Smooth muscle cell (in vitro differentiated cells): Measurements from ENCODE around the gene ISYNA1. TPM values are rescaled to one million over a fixed set of nuclear protein-coding genes. Genes with fewer than 3 reads are reported as not detected.

ENCODE experiments used
- DNase-seq: peaks from one replicate; lab custom pipeline; 2025; ENCODE audit not compliant: unreplicated experiment; lab: John Stamatoyannopoulos, UW
- H2AFZ ChIP-seq: fragments of 200-600 bp; sonication (generic); 2 replicates; pipeline ENCODE4 v1.6.0; 2016; ENCODE audit warnings: antibody characterized with exemption, low read depth, mild to moderate bottlenecking
- H3F3A ChIP-seq: fragments of 200-600 bp; sonication (generic); 2 replicates; pipeline ENCODE4 v1.6.0; 2017; ENCODE audit warnings: antibody characterized with exemption, low read depth
- H3K27ac ChIP-seq: fragments of 200-600 bp; sonication (generic); 2 replicates; pipeline ENCODE4 v1.5.1; 2016; ENCODE audit warnings: low read depth, mild to moderate bottlenecking
- H3K27me3 ChIP-seq: fragments of 200-600 bp; sonication (generic); 2 replicates; pipeline ENCODE4 v1.6.1; 2016; ENCODE audit warnings: low read depth, mild to moderate bottlenecking
- H3K36me3 ChIP-seq: fragments of 200-600 bp; sonication (generic); 2 replicates; pipeline ENCODE4 v1.5.1; 2016; ENCODE audit warnings: low read depth
- H3K4me1 ChIP-seq: fragments of 200-600 bp; sonication (generic); 2 replicates; pipeline ENCODE4 v1.5.1; 2016; ENCODE audit warnings: low read depth
- H3K4me2 ChIP-seq: fragments of 200-600 bp; sonication (generic); 2 replicates; pipeline ENCODE4 v1.6.0; 2016; ENCODE audit warnings: mild to moderate bottlenecking
- H3K4me3 ChIP-seq: fragments of 200-600 bp; sonication (generic); 2 replicates; pipeline ENCODE4 v1.5.1; 2016; ENCODE audit warnings: mild to moderate bottlenecking
- H3K79me2 ChIP-seq: fragments of 200-600 bp; sonication (generic); 2 replicates; pipeline ENCODE4 v1.6.0; 2016; ENCODE audit warnings: low read depth, mild to moderate bottlenecking
- H3K9ac ChIP-seq: fragments of 200-600 bp; sonication (generic); 2 replicates; pipeline ENCODE4 v1.6.0; 2016; ENCODE audit warnings: low read depth
- H3K9me3 ChIP-seq: fragments of 200-600 bp; sonication (generic); replicated peaks from 2 replicates; pipeline ENCODE4 v1.5.1; 2016; ENCODE audit warnings: low read depth
- H4K20me1 ChIP-seq: fragments of 200-600 bp; sonication (generic); 2 replicates; pipeline ENCODE4 v1.6.0; 2016; ENCODE audit warnings: low read depth
- WGBS: methylation state at CpG from one replicate; pipeline ENCODE4 v1.1.7; 2016; ENCODE audit warnings: low lambda C conversion rate; 5-methylcytosine and 5-hydroxymethylcytosine counted together
- polyA plus RNA-seq: library from polyadenylated mRNA; unstranded; fragments of >200 nt; fragmentation: Nextera tagmentation; extraction: Ambion mirVana; gene quantifications from 2 replicates; pipeline ENCODE4 v1.2.1, GENCODE V29; 2016
- total RNA-seq: library from RNA; depleted of rRNA; stranded (reverse); fragments of >200 nt; gene quantifications from 2 replicates; pipeline ENCODE4 v1.2.3, GENCODE V29; 2014
- TF ChIP-seq, protein P1 (sequence below): fragments of 200-600 bp; sonication (generic); IDR thresholded peaks from 2 replicates; pipeline ENCODE4 v1.5.1; 2017; ENCODE audit warnings: borderline replicate concordance, mild to moderate bottlenecking, antibody characterized with exemption; ENCODE audit not compliant: insufficient read depth, poor library complexity, severe bottlenecking

Gene ISYNA1
- total and polyA plus RNA-seq, 2 experiments from 2014 or later, result 56.9 to 60.1 TPM

DNA sequence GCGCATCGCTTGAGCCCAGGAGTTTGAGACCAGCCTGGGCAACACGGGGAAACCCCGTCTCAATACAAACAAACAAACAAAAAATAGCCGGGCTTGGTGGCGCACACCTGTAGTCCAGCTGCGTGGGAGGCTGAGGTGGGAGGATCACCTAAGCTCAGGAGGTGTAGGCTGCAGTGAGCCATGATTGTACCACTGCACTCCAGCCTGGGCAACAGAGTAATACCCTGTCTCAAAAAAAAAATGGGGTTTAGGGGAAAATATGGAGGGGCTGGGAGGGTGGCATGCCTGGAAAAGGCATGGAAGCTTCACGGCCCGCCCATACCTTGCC, 1.9 kb upstream of the ISYNA1 start:
- H3K4me2 ChIP-seq, result no peak overlapping the region
- 86% methylated on average over 9 of the region's 9 CpGs for WGBS
- no peak overlapping the region for H3K9ac ChIP-seq
- H3K4me1 ChIP-seq, result peaks cover 25% of the 10 kb centered on the region
- no peaks in the 10 kb centered on the region for H3K36me3 ChIP-seq
- no peak overlapping the region for H2AFZ ChIP-seq
- H3K27me3 ChIP-seq, result no peaks in the 10 kb centered on the region
- TF ChIP-seq, protein P1, sequence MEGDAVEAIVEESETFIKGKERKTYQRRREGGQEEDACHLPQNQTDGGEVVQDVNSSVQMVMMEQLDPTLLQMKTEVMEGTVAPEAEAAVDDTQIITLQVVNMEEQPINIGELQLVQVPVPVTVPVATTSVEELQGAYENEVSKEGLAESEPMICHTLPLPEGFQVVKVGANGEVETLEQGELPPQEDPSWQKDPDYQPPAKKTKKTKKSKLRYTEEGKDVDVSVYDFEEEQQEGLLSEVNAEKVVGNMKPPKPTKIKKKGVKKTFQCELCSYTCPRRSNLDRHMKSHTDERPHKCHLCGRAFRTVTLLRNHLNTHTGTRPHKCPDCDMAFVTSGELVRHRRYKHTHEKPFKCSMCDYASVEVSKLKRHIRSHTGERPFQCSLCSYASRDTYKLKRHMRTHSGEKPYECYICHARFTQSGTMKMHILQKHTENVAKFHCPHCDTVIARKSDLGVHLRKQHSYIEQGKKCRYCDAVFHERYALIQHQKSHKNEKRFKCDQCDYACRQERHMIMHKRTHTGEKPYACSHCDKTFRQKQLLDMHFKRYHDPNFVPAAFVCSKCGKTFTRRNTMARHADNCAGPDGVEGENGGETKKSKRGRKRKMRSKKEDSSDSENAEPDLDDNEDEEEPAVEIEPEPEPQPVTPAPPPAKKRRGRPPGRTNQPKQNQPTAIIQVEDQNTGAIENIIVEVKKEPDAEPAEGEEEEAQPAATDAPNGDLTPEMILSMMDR, result no peak
- peaks cover 17% of the 10 kb centered on the region for H3F3A ChIP-seq
- no peak overlapping the region for H3K4me3 ChIP-seq
- H3K9me3 ChIP-seq, result no peaks in the 10 kb centered on the region
- peaks cover 2% of the 10 kb centered on the region for H3K79me2 ChIP-seq
- DNase-seq, result no peak
- peaks cover 17% of the 10 kb centered on the region for H4K20me1 ChIP-seq
- no peak overlapping the region for H3K27ac ChIP-seq

DNA sequence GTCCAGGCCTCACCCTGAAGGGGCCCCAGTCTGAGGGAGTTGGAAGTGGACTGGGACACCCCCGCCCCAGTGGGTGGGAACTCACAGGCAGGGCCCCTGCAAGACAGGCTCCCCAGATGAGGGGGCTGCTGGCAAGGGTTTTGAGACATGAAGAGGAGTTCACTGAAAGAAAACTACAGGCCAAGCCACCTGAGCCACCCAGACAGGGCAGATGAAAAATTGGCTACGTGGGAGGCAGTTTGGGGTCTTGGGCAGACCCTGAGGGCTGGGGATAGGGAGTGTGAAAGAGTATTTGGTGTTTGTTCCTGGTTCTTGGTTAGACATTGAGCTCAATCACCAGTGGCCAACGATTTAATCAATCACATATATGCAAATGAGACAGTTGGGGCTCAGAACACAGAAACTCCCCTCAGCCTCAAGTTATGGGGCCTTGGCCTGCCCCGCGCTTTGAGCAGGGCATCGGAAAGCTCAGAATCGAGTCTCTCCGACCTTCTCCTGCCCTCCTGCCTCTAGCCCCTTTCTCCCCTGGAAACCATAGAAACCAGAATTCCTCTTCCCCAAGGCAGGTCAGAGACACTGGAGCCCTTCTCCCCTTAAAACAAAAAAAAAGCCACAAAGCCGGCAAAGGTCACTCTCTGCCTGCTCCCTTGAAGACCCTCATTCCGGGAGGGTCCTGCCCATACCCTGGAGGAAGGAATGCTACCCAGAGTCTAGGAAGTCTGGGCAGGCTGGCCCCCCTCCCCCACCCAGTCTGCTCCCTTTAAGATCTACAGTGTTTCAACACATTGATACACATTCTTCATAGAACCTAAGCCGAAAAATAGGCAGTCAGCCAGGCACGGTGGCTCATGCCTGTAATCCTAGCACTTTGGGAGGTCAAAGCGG, 1.3 kb upstream of the ISYNA1 start:
- H3K4me2 ChIP-seq, result peak overlapping the region; percentile 91
- DNase-seq, result no peak
- H3F3A ChIP-seq, result peaks cover 22% of the 10 kb centered on the region
- no peak overlapping the region for H3K4me3 ChIP-seq
- TF ChIP-seq, protein P1, result peak; percentile 15
- H3K9ac ChIP-seq, result no peak overlapping the region
- no peaks in the 10 kb centered on the region for H3K27me3 ChIP-seq
- H2AFZ ChIP-seq, result no peak overlapping the region
- peak overlapping the region; percentile 45 for H3K27ac ChIP-seq
- peaks cover 29% of the 10 kb centered on the region for H3K4me1 ChIP-seq
- H4K20me1 ChIP-seq, result peaks cover 17% of the 10 kb centered on the region
- H3K9me3 ChIP-seq, result no peaks in the 10 kb centered on the region
- H3K36me3 ChIP-seq, result no peaks in the 10 kb centered on the region
- WGBS, result 52% methylated on average over 13 of the region's 13 CpGs
- peaks cover 7% of the 10 kb centered on the region for H3K79me2 ChIP-seq

DNA sequence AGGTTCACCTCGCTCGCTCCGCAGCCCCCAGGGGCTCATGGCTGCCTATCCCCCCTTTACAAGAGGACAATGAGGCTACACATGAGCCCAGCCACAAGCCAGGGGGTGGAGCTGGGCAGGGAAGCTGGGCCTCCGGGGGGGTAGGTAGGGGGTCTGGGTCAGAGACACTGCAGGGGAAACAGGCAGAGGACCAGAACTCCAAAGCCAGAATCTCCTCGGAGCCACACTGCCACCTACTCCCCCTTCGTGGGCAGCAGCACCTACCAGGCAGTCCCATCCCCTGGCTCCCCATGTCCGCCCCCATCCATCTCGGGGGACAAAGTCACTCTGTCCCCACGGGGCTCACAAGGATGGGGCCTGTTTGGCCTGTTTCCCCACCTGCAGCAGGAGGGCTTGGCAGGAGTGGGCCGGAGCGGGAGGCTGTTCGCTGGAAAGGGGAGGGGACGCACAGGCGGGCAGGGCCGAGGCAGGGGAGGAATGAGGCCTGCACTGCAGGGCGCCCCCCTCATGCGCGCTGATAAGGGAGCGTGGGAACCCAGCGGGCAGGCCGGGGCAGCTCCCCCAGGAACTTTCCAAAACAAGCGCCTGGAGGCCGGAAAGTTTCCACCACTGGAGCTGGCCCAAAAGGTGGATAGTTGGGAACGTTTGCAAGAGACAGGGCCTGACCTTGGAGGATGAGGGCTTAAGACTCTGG, 545 bp upstream of the ISYNA1 start:
- H3K79me2 ChIP-seq, result peaks cover 10% of the 10 kb centered on the region
- 8% methylated on average over 21 of the region's 24 CpGs for WGBS
- peaks cover 25% of the 10 kb centered on the region for H3F3A ChIP-seq
- H3K9me3 ChIP-seq, result no peaks in the 10 kb centered on the region
- no peak overlapping the region for H2AFZ ChIP-seq
- peak overlapping the region; percentile 57 for H3K4me3 ChIP-seq
- peak overlapping the region; percentile 91 for H3K4me2 ChIP-seq
- no peak overlapping the region for H3K9ac ChIP-seq
- TF ChIP-seq, protein P1, result no peak
- peaks cover 17% of the 10 kb centered on the region for H4K20me1 ChIP-seq
- DNase-seq, result peak; percentile 60
- H3K4me1 ChIP-seq, result peaks cover 32% of the 10 kb centered on the region
- no peaks in the 10 kb centered on the region for H3K36me3 ChIP-seq
- no peaks in the 10 kb centered on the region for H3K27me3 ChIP-seq
- peak overlapping the region; percentile 45 for H3K27ac ChIP-seq
